Gastrocnemius medialis (tissue), 4 donors: ENCODE measurements around the gene TTC24.

ENCODE experiments used
- POLR2A ChIP-seq, 2 donors: fragments of 450-650 bp; IDR thresholded peaks; one replicate each; pipeline ENCODE4 v1.6.1; 2017; ENCODE audit warnings: antibody characterized with exemption in 2 of 2, mild to moderate bottlenecking in 2 of 2, moderate library complexity in 2 of 2
- TF ChIP-seq, protein P1 (sequence below), 5 experiments: fragments of 450-650 bp in 3 of 5; fragments of 200-600 bp in 2 of 5; sonication (generic) in 2 of 5; IDR thresholded peaks in 4 of 5; conservative IDR thresholded peaks in 1 of 5; 1 replicate in 4 of 5; 2 replicates in 1 of 5; pipeline ENCODE4 v1.5.1; 2016 to 2019; ENCODE audit warnings: antibody characterized with exemption in 5 of 5, mild to moderate bottlenecking in 3 of 5, moderate library complexity in 3 of 5

DNA sequence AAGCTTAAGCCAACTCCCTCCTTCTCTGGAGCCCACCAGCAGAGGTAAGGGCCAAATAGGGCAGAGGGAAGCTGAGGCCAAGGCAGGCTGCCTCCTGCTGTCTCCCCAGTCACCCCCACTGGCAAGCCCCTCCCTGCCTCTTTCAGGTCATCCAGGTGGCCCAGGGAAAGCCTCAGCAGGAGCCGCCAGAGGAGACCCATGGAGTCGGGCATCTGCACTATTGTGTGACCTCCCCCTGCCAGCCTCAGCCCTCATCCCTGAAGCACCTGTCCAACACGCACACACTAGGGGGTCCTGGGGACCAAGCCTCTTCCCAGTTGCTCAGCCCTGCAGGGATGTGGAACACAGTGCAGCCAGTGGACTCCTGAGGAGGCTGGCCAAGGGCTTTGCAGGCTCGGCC lies 6.8 kb downstream of the TTC24 start:
- TF ChIP-seq, protein P1, sequence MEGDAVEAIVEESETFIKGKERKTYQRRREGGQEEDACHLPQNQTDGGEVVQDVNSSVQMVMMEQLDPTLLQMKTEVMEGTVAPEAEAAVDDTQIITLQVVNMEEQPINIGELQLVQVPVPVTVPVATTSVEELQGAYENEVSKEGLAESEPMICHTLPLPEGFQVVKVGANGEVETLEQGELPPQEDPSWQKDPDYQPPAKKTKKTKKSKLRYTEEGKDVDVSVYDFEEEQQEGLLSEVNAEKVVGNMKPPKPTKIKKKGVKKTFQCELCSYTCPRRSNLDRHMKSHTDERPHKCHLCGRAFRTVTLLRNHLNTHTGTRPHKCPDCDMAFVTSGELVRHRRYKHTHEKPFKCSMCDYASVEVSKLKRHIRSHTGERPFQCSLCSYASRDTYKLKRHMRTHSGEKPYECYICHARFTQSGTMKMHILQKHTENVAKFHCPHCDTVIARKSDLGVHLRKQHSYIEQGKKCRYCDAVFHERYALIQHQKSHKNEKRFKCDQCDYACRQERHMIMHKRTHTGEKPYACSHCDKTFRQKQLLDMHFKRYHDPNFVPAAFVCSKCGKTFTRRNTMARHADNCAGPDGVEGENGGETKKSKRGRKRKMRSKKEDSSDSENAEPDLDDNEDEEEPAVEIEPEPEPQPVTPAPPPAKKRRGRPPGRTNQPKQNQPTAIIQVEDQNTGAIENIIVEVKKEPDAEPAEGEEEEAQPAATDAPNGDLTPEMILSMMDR (IDR thresholded peaks at IDR 0.05 in 4 of 5, conservative IDR thresholded peaks at IDR 0.05 in 1 of 5): no peak
- no peak for TF ChIP-seq POLR2A (IDR thresholded peaks at IDR 0.05)
